H1 (cell line): ENCODE measurements around the gene CCDC9B. TPM values are rescaled to one million over a fixed set of nuclear protein-coding genes. Genes with fewer than 3 reads are reported as not detected.

Experiments
- CTCF ChIA-PET: fragments of 300-600 bp; sonication (Branson Sonifier 250); formaldehyde crosslinking; loops from one replicate; lab custom pipeline; 2021; ENCODE audit not compliant: partially characterized antibody; lab: Charles Lee
- POLR2A ChIA-PET: fragments of 300-600 bp; sonication (Branson Sonifier 250); formaldehyde crosslinking; loops from one replicate; lab custom pipeline; 2021; ENCODE audit warnings: inconsistent platforms; ENCODE audit not compliant: partially characterized antibody; lab: Charles Lee
- DNase-seq, 2 experiments: peaks; one replicate each; pipeline versions ENCODE4 v3.0.0 to v3.0.0-alpha.2; 2010 to 2022; ENCODE audit warnings: low spot score in 2 of 2, low read depth in 1 of 2, mixed read lengths in 1 of 2
- FAIRE-seq: peaks from 2 replicates; lab custom pipeline; 2011; peaks lifted over from hg19 to GRCh38; lab: Jason Lieb, UNC
- H2AFZ ChIP-seq: 2 replicates; pipeline ENCODE4 v1.8.1; 2012; ENCODE audit warnings: low read length, inconsistent platforms
- H2AK5ac ChIP-seq: 2 replicates; pipeline ENCODE4 v1.6.1; 2013; ENCODE audit warnings: low read depth, low read length
- H2BK120ac ChIP-seq: replicated peaks from 2 replicates; pipeline ENCODE3; 2013; ENCODE audit warnings: low read depth, low read length, inconsistent platforms
- H2BK12ac ChIP-seq: 2 replicates; pipeline ENCODE4 v1.6.1; 2013; ENCODE audit warnings: low read depth, low read length
- H2BK15ac ChIP-seq: 2 replicates; pipeline ENCODE4 v1.6.1; 2013; ENCODE audit warnings: low read length
- H2BK20ac ChIP-seq: 2 replicates; pipeline ENCODE4 v1.6.1; 2013; ENCODE audit warnings: low read length
- H2BK5ac ChIP-seq: 2 replicates; pipeline ENCODE4 v1.6.1; 2013; ENCODE audit warnings: low read depth, low read length
- H3K14ac ChIP-seq: 2 replicates; pipeline ENCODE4 v1.6.1; 2013; ENCODE audit warnings: inconsistent platforms; ENCODE audit not compliant: insufficient read length
- H3K18ac ChIP-seq: 2 replicates; pipeline ENCODE4 v1.6.1; 2013; ENCODE audit warnings: low read length; ENCODE audit errors: extremely low read depth
- H3K23ac ChIP-seq: 2 replicates; pipeline ENCODE4 v1.6.1; 2013; ENCODE audit warnings: inconsistent platforms; ENCODE audit not compliant: insufficient read length
- H3K23me2 ChIP-seq: 2 replicates; pipeline ENCODE4 v1.6.1; 2013; ENCODE audit warnings: low read depth, low read length
- H3K27ac ChIP-seq: 2 replicates; pipeline ENCODE4 v1.6.1; 2011; ENCODE audit warnings: low read depth, low read length, inconsistent platforms
- H3K27me3 ChIP-seq, 4 experiments: replicated peaks in 1 of 4; 1 replicate in 1 of 4; 2 replicates in 3 of 4; pipeline versions ENCODE4 v1.6.1 to v1.8.1; 2011 to 2013; ENCODE audit warnings: low read length in 3 of 4, mild to moderate bottlenecking in 3 of 4, inconsistent platforms in 2 of 4, mixed read lengths in 2 of 4, moderate library complexity in 1 of 4; ENCODE audit not compliant: control insufficient read depth in 3 of 4, insufficient read depth in 3 of 4; ENCODE audit errors: extremely low read depth in 1 of 4
- H3K36me3 ChIP-seq, 4 experiments: 2 replicates each; pipeline versions ENCODE4 v1.6.1 to v1.8.1; 2011 to 2013; ENCODE audit warnings: mild to moderate bottlenecking in 4 of 4, low read length in 3 of 4, moderate library complexity in 2 of 4, control low read depth in 1 of 4, inconsistent platforms in 1 of 4; ENCODE audit not compliant: insufficient read depth in 4 of 4, control insufficient read depth in 2 of 4
- H3K4ac ChIP-seq: replicated peaks from 2 replicates; pipeline ENCODE3; 2013; ENCODE audit warnings: low read length, low read depth, mixed read lengths, inconsistent platforms; ENCODE audit not compliant: insufficient read length
- H3K4me1 ChIP-seq, 4 experiments: replicated peaks in 1 of 4; 1 replicate in 1 of 4; 2 replicates in 3 of 4; pipeline versions ENCODE4 v1.6.1 to v1.8.1; 2011 to 2013; ENCODE audit warnings: low read length in 3 of 4, inconsistent platforms in 2 of 4, mixed read lengths in 1 of 4; ENCODE audit not compliant: insufficient read depth in 4 of 4, control insufficient read depth in 3 of 4
- H3K4me2 ChIP-seq, 2 experiments: 2 replicates each; pipeline versions ENCODE4 v1.6.1 to v1.8.1; 2011 to 2013; ENCODE audit warnings: low read depth in 2 of 2, low read length in 2 of 2, control low read depth in 1 of 2, inconsistent platforms in 1 of 2, mild to moderate bottlenecking in 1 of 2; ENCODE audit not compliant: insufficient read depth in 1 of 2
- H3K4me3 ChIP-seq, 4 experiments: fragments of 200-600, 300-600 bp in 1 of 4; sonication (generic), shearing (Covaris generic), sonication (Bioruptor Twin) in 1 of 4; 2 replicates each; pipeline versions ENCODE4 v1.5.1 to v1.8.1; 2011 to 2016; ENCODE audit warnings: low read length in 4 of 4, low read depth in 3 of 4, control low read depth in 2 of 4, inconsistent platforms in 2 of 4, mild to moderate bottlenecking in 2 of 4, mixed read lengths in 1 of 4, moderate library complexity in 1 of 4; ENCODE audit not compliant: insufficient read depth in 2 of 4; ENCODE audit errors: extremely low read depth in 1 of 4
- H3K56ac ChIP-seq: replicated peaks from 2 replicates; pipeline ENCODE3; 2013; ENCODE audit warnings: low read depth, mild to moderate bottlenecking, mixed read lengths, low read length, inconsistent platforms; ENCODE audit not compliant: insufficient read length
- H3K79me1 ChIP-seq: 2 replicates; pipeline ENCODE4 v1.6.1; 2013; ENCODE audit warnings: low read depth, low read length, control low read depth
- H3K79me2 ChIP-seq, 2 experiments: 2 replicates each; pipeline versions ENCODE4 v1.6.1 to v1.8.1; 2012 to 2013; ENCODE audit warnings: low read length in 2 of 2, mild to moderate bottlenecking in 2 of 2, inconsistent platforms in 1 of 2; ENCODE audit not compliant: insufficient read depth in 2 of 2, control insufficient read depth in 1 of 2
- H3K9ac ChIP-seq, 4 experiments: replicated peaks in 1 of 4; 1 replicate in 1 of 4; 2 replicates in 3 of 4; pipeline versions ENCODE4 v1.6.1 to v1.8.1; 2011 to 2013; ENCODE audit warnings: low read depth in 3 of 4, low read length in 3 of 4, control low read depth in 2 of 4, mild to moderate bottlenecking in 2 of 4, moderate library complexity in 2 of 4, inconsistent platforms in 1 of 4; ENCODE audit errors: extremely low read depth in 1 of 4
- H3K9me3 ChIP-seq, 2 experiments: 2 replicates each; pipeline versions ENCODE4 v1.6.1 to v1.8.1; 2012 to 2013; ENCODE audit warnings: mild to moderate bottlenecking in 2 of 2, moderate library complexity in 2 of 2, control low read depth in 1 of 2, inconsistent platforms in 1 of 2, low read depth in 1 of 2, low read length in 1 of 2, mixed read lengths in 1 of 2; ENCODE audit not compliant: insufficient read depth in 2 of 2
- H4K20me1 ChIP-seq, 2 experiments: replicated peaks in 1 of 2; 2 replicates each; pipeline versions ENCODE3 to v1.8.1; 2011 to 2013; ENCODE audit warnings: inconsistent platforms in 2 of 2, low read length in 2 of 2, mild to moderate bottlenecking in 1 of 2; ENCODE audit not compliant: insufficient read depth in 2 of 2, control insufficient read depth in 1 of 2
- H4K5ac ChIP-seq: 2 replicates; pipeline ENCODE4 v1.6.1; 2013; ENCODE audit warnings: low read length, low read depth, mixed read lengths, inconsistent platforms; ENCODE audit not compliant: insufficient read length
- H4K8ac ChIP-seq: 2 replicates; pipeline ENCODE4 v1.8.0; 2013; ENCODE audit warnings: mild to moderate bottlenecking, moderate library complexity, low read length, inconsistent platforms; ENCODE audit not compliant: insufficient read depth; ENCODE audit errors: extremely low read depth
- H4K91ac ChIP-seq: replicated peaks from 2 replicates; pipeline ENCODE3; 2013; ENCODE audit warnings: low read length, mixed read lengths, inconsistent platforms; ENCODE audit not compliant: insufficient read length
- BACH1 ChIP-seq: IDR thresholded peaks from 2 replicates; pipeline ENCODE4 v1.6.1; 2012; ENCODE audit warnings: low read length, improper control_type of control experiment
- CHD2 ChIP-seq: IDR thresholded peaks from 2 replicates; pipeline ENCODE4 v1.6.1; 2012; ENCODE audit warnings: low read length, improper control_type of control experiment
- EGR1 ChIP-seq: IDR thresholded peaks from 2 replicates; pipeline ENCODE4 v1.6.1; 2011; ENCODE audit warnings: low read depth, low read length, borderline replicate concordance
- EZH2 ChIP-seq: fragments of 200-600 bp; sonication (generic); IDR thresholded peaks from 2 replicates; pipeline ENCODE4 v1.7.1; 2012; ENCODE audit warnings: low read depth, mild to moderate bottlenecking, moderate library complexity, low read length, inconsistent platforms; ENCODE audit not compliant: severe bottlenecking
- KDM1A ChIP-seq: fragments of 200-600, 300-600 bp; sonication (generic); IDR thresholded peaks from 2 replicates; pipeline ENCODE4 v1.7.1; 2016; ENCODE audit warnings: mild to moderate bottlenecking, low read length, borderline replicate concordance
- PHF8 ChIP-seq: fragments of 200-600 bp; sonication (generic); conservative IDR thresholded peaks from 2 replicates; pipeline ENCODE4 v1.7.1; 2012; ENCODE audit warnings: low read depth, mild to moderate bottlenecking, inconsistent platforms, low read length, moderate library complexity
- RXRA ChIP-seq: IDR thresholded peaks from 2 replicates; pipeline ENCODE4 v1.6.1; 2011; ENCODE audit warnings: low read depth, mild to moderate bottlenecking, low read length, moderate library complexity; ENCODE audit not compliant: insufficient read depth
- SIX5 ChIP-seq: IDR thresholded peaks from 2 replicates; pipeline ENCODE4 v1.6.1; 2011; ENCODE audit warnings: mild to moderate bottlenecking, low read depth, low read length
- USF2 ChIP-seq: IDR thresholded peaks from 2 replicates; pipeline ENCODE4 v1.6.1; 2011; ENCODE audit warnings: low read length, improper control_type of control experiment
- WGBS, 2 experiments: shearing (Covaris generic) in 1 of 2; methylation state at CpG; one replicate each; pipeline versions ENCODE4 v1.1.6 to v1.1.7; 2013 to 2015; ENCODE audit warnings: low lambda C conversion rate in 2 of 2, mixed read lengths in 2 of 2, inconsistent platforms in 1 of 2, low coverage in 1 of 2, missing lambda C conversion rate in 1 of 2; ENCODE audit not compliant: insufficient replicate concordance in 2 of 2, insufficient coverage in 1 of 2, insufficient read length in 1 of 2; ENCODE audit errors: extremely low coverage in 1 of 2, missing lambda C conversion rate in 1 of 2; 5-methylcytosine and 5-hydroxymethylcytosine counted together
- polyA plus RNA-seq, 7 experiments: library from polyadenylated mRNA; depleted of rRNA in 3 of 7; stranded (reverse) in 5 of 7; unstranded in 2 of 7; fragments of >200 nt in 5 of 7; fragments of 200-250 nt in 2 of 7; gene quantifications; 1 replicate in 5 of 7; 2 replicates in 1 of 7; 4 replicates in 1 of 7; pipeline versions ENCODE4 v1.2.1 to v1.2.3, GENCODE V29; 2011 to 2013; ENCODE audit warnings: missing spikeins in 2 of 7, mixed read lengths in 2 of 7
- total RNA-seq: library from RNA; stranded (reverse); fragmentation: NEBNext Ultra II Directional; extraction: Animal tissue kit (Norgen Biotek cat#: 25700); gene quantifications from 2 replicates; pipeline ENCODE4 v1.2.1, GENCODE V29; 2021
- TF ChIP-seq, protein P1 (sequence below), 3 experiments: IDR thresholded peaks; 1 replicate in 2 of 3; 2 replicates in 1 of 3; pipeline versions ENCODE4 v1.5.1 to v1.6.1; 2011; ENCODE audit warnings: low read length in 3 of 3, mild to moderate bottlenecking in 3 of 3, inconsistent platforms in 2 of 3, low read depth in 1 of 3, moderate library complexity in 1 of 3; ENCODE audit not compliant: insufficient read depth in 1 of 3; ENCODE audit errors: control extremely low read depth in 1 of 3

Gene CCDC9B
- total and polyA plus RNA-seq, 2 of the 8 experiments (the other 6 are each of a cell fraction or from before 2014, with no cell fraction given): 0.45 to 0.78 TPM

DNA sequence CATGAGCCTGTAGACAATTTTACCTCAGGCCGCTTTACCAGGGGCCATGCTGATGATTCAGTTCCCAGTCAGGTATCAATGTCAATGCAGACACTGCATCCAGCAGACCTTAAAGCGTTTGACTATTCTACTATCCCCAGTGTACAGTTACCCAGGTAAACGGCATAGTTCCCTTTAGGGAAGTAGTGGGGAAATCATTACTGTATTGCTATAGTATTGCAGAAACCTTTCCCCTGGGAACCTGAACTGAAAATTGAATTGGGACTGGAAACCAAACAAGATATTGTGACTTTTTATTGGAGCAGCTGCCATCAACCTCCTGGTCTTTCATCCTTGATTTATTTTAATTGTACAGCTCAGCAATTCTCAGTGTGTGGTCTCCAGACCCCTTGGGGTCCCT lies 23.8 kb downstream of the CCDC9B start:
- H2BK120ac ChIP-seq: no peak overlapping the region
- no peak for FAIRE-seq
- H4K91ac ChIP-seq: no peak overlapping the region
- H4K20me1 ChIP-seq: peaks cover 0 to 1% of the 10 kb centered on the region in 2 experiments
- no peak overlapping the region for H2BK5ac ChIP-seq
- no peak overlapping the region for H3K9ac ChIP-seq
- no peaks in the 10 kb centered on the region for H3K23me2 ChIP-seq
- WGBS, 2 experiments: 81% methylated on average over 3 of the region's 3 CpGs; no CpG with 5 or more reads in 1 of the 2 experiments
- no peak overlapping the region for H2AFZ ChIP-seq
- H3K14ac ChIP-seq: no peak overlapping the region
- no peak overlapping the region for H3K4me2 ChIP-seq
- H2BK12ac ChIP-seq: no peak overlapping the region
- H3K23ac ChIP-seq: no peak overlapping the region
- no peak overlapping the region for H3K18ac ChIP-seq
- ChIA-PET CTCF (interaction anchor here (0.6 to 23.9 kb wide), 12 partner anchors 10 to 1089 kb away, joined by 3 to 584 read pairs (median 4); partner anchors contain the start of genes ANKRD63, CCDC9B, PAK6 and PLCB2), POLR2A (interaction anchor here (0.8 to 1.4 kb wide), 2 partner anchors 28 to 37 kb away, joined by 3 to 4 read pairs; no protein-coding TSS in a partner anchor)
- H3K4me3 ChIP-seq: no peak overlapping the region
- peaks cover 0 to 7% (median 2%) of the 10 kb centered on the region in 4 experiments; a peak in 4 of 7 replicates for H3K4me1 ChIP-seq
- H3K56ac ChIP-seq: no peak overlapping the region
- H4K8ac ChIP-seq: no peak overlapping the region
- H2AK5ac ChIP-seq: no peak overlapping the region
- no peaks in the 10 kb centered on the region for H3K79me2 ChIP-seq
- H3K4ac ChIP-seq: no peak overlapping the region
- no peak for DNase-seq
- H4K5ac ChIP-seq: no peak overlapping the region
- no peak overlapping the region for H2BK20ac ChIP-seq
- H3K9me3 ChIP-seq: no peaks in the 10 kb centered on the region
- no peak overlapping the region for H3K27ac ChIP-seq
- H3K79me1 ChIP-seq: no peaks in the 10 kb centered on the region
- H3K27me3 ChIP-seq: peaks cover 0 to 3% (median 2%) of the 10 kb centered on the region in 4 experiments; a peak in 3 of 7 replicates
- H3K36me3 ChIP-seq: no peaks in the 10 kb centered on the region
- H2BK15ac ChIP-seq: no peak overlapping the region
- TF ChIP-seq CHD2 (no peak), EZH2 (no peak), PHF8 (no peak), USF2 (no peak), RXRA (no peak), KDM1A (no peak), SIX5 (no peak), EGR1 (no peak), BACH1 (no peak)
- TF ChIP-seq, protein P1, sequence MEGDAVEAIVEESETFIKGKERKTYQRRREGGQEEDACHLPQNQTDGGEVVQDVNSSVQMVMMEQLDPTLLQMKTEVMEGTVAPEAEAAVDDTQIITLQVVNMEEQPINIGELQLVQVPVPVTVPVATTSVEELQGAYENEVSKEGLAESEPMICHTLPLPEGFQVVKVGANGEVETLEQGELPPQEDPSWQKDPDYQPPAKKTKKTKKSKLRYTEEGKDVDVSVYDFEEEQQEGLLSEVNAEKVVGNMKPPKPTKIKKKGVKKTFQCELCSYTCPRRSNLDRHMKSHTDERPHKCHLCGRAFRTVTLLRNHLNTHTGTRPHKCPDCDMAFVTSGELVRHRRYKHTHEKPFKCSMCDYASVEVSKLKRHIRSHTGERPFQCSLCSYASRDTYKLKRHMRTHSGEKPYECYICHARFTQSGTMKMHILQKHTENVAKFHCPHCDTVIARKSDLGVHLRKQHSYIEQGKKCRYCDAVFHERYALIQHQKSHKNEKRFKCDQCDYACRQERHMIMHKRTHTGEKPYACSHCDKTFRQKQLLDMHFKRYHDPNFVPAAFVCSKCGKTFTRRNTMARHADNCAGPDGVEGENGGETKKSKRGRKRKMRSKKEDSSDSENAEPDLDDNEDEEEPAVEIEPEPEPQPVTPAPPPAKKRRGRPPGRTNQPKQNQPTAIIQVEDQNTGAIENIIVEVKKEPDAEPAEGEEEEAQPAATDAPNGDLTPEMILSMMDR (IDR thresholded peaks at IDR 0.05; ENCODE audit: control extremely low read depth in 1 of 3, insufficient read depth in 1 of 3, low read depth in 1 of 3, low read length in 3 of 3): no peak
